ENCODE data around the gene KRT7.

The KRT7 gene

GRCh38 chr12:52235001-52235764, 2.1 kb downstream of the KRT7 start:
- peak in 1 of 2 experiments; percentile 35 for DNase-seq (ENCODE audit: low read depth in 1 of 2, low spot score in 1 of 2)
- Histone ChIP-seq H3K27me3 (ENCODE audit: insufficient read depth, poor library complexity, severe bottlenecking) (peaks cover 14% of the 10 kb centered on the region), H3K4me3 (replicated peaks; ENCODE audit: insufficient read depth, low read length) (no peak overlapping the region), H3K27ac (replicated peaks) (no peak overlapping the region)
- TF ChIP-seq POLR2AphosphoS5 (IDR thresholded peaks at IDR 0.05; ENCODE audit: low read depth) (no peak), GABPA (IDR thresholded peaks at IDR 0.05; ENCODE audit: low read depth) (no peak), SPI1 (IDR thresholded peaks at IDR 0.05; ENCODE audit: borderline replicate concordance, low read depth) (no peak)
- TF ChIP-seq, protein P1, sequence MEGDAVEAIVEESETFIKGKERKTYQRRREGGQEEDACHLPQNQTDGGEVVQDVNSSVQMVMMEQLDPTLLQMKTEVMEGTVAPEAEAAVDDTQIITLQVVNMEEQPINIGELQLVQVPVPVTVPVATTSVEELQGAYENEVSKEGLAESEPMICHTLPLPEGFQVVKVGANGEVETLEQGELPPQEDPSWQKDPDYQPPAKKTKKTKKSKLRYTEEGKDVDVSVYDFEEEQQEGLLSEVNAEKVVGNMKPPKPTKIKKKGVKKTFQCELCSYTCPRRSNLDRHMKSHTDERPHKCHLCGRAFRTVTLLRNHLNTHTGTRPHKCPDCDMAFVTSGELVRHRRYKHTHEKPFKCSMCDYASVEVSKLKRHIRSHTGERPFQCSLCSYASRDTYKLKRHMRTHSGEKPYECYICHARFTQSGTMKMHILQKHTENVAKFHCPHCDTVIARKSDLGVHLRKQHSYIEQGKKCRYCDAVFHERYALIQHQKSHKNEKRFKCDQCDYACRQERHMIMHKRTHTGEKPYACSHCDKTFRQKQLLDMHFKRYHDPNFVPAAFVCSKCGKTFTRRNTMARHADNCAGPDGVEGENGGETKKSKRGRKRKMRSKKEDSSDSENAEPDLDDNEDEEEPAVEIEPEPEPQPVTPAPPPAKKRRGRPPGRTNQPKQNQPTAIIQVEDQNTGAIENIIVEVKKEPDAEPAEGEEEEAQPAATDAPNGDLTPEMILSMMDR (IDR thresholded peaks at IDR 0.05; ENCODE audit: insufficient read depth, low read length), result no peak
- TF ChIP-seq, protein P2, sequence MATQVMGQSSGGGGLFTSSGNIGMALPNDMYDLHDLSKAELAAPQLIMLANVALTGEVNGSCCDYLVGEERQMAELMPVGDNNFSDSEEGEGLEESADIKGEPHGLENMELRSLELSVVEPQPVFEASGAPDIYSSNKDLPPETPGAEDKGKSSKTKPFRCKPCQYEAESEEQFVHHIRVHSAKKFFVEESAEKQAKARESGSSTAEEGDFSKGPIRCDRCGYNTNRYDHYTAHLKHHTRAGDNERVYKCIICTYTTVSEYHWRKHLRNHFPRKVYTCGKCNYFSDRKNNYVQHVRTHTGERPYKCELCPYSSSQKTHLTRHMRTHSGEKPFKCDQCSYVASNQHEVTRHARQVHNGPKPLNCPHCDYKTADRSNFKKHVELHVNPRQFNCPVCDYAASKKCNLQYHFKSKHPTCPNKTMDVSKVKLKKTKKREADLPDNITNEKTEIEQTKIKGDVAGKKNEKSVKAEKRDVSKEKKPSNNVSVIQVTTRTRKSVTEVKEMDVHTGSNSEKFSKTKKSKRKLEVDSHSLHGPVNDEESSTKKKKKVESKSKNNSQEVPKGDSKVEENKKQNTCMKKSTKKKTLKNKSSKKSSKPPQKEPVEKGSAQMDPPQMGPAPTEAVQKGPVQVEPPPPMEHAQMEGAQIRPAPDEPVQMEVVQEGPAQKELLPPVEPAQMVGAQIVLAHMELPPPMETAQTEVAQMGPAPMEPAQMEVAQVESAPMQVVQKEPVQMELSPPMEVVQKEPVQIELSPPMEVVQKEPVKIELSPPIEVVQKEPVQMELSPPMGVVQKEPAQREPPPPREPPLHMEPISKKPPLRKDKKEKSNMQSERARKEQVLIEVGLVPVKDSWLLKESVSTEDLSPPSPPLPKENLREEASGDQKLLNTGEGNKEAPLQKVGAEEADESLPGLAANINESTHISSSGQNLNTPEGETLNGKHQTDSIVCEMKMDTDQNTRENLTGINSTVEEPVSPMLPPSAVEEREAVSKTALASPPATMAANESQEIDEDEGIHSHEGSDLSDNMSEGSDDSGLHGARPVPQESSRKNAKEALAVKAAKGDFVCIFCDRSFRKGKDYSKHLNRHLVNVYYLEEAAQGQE (IDR thresholded peaks at IDR 0.05; ENCODE audit: insufficient replicate concordance, low read depth), result no peak

DNA sequence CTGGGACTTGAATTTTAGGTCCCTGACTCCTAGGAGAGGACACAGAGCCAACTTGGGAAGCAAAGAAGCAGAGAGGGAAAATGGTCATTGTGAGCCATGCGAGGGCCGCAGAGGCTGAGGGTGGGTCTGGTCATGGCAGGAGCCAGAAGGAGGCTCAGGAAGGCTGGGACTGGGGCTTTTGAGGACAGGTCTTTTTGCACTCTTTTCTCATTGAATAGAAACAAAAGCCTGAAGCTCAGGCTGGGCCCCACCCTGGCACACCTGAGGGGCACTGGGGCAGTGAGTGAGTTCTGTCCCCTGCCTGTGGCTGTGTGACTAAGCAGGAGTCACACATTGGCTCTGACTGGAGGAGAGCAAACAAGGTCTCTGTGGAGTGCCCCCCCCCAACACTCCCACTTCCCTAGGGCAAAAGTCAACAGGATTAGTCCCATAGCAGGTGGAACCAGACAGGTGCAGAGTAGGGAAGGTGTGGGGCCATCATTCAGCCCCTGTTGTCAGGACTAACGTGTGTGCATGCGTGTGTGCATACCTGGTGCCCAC, 2.8 kb downstream of the KRT7 start:
- no peak for DNase-seq (ENCODE audit: low read depth in 1 of 2, low spot score in 1 of 2)
- H3K27me3 ChIP-seq (ENCODE audit: insufficient read depth, poor library complexity, severe bottlenecking), result peaks cover 14% of the 10 kb centered on the region

GRCh38 chr12:52236386-52237050, 3.5 kb downstream of the KRT7 start:
- TF ChIP-seq POLR2AphosphoS5 (IDR thresholded peaks at IDR 0.05; ENCODE audit: low read depth), result no peak
- TF ChIP-seq, protein P1 (IDR thresholded peaks at IDR 0.05; ENCODE audit: insufficient read depth, low read length), result no peak
- no peak for TF ChIP-seq GABPA (IDR thresholded peaks at IDR 0.05; ENCODE audit: low read depth)
- TF ChIP-seq SPI1 (IDR thresholded peaks at IDR 0.05; ENCODE audit: borderline replicate concordance, low read depth), result no peak
- TF ChIP-seq, protein P2 (IDR thresholded peaks at IDR 0.05; ENCODE audit: insufficient replicate concordance, low read depth), result no peak
- no peak for DNase-seq (ENCODE audit: low read depth in 1 of 2, low spot score in 1 of 2)
- no peak overlapping the region for H3K4me3 ChIP-seq (replicated peaks; ENCODE audit: insufficient read depth, low read length)
- peaks cover 14% of the 10 kb centered on the region for H3K27me3 ChIP-seq (ENCODE audit: insufficient read depth, poor library complexity, severe bottlenecking)
- H3K27ac ChIP-seq (replicated peaks), result no peak overlapping the region

More for the DNA sequence above, 2.8 kb downstream of the KRT7 start:
- Histone ChIP-seq H3K27ac (replicated peaks) (no peak overlapping the region), H3K4me3 (replicated peaks; ENCODE audit: insufficient read depth, low read length) (no peak overlapping the region)
- TF ChIP-seq, protein P1 (IDR thresholded peaks at IDR 0.05; ENCODE audit: insufficient read depth, low read length), result no peak
- TF ChIP-seq, protein P2 (IDR thresholded peaks at IDR 0.05; ENCODE audit: insufficient replicate concordance, low read depth), result no peak
- TF ChIP-seq GABPA (IDR thresholded peaks at IDR 0.05; ENCODE audit: low read depth) (no peak), POLR2AphosphoS5 (IDR thresholded peaks at IDR 0.05; ENCODE audit: low read depth) (no peak), SPI1 (IDR thresholded peaks at IDR 0.05; ENCODE audit: borderline replicate concordance, low read depth) (no peak)
